Nephron (organoid): ENCODE measurements around the gene CACNB1.

Experiments
- H3K27ac Mint-ChIP-seq, 3 experiments: 2 replicates each; pipeline ENCODE4 v1.8.0; 2020; ENCODE audit warnings: mixed read lengths in 3 of 3, mild to moderate bottlenecking in 2 of 3, moderate library complexity in 1 of 3
- H3K27me3 Mint-ChIP-seq: 2 replicates; pipeline ENCODE4 v1.8.0; 2021; ENCODE audit warnings: low read depth, mild to moderate bottlenecking, moderate library complexity, mixed read lengths
- H3K36me3 Mint-ChIP-seq: 2 replicates; pipeline ENCODE4 v1.8.0; 2020; ENCODE audit warnings: low read depth, mixed read lengths
- H3K4me1 Mint-ChIP-seq: 2 replicates; pipeline ENCODE4 v1.8.0; 2020; ENCODE audit warnings: mixed read lengths
- H3K4me3 Mint-ChIP-seq, 3 experiments: 2 replicates each; pipeline ENCODE4 v1.8.0; 2020; ENCODE audit warnings: mild to moderate bottlenecking in 3 of 3, mixed read lengths in 3 of 3, moderate library complexity in 2 of 3
- H3K9me3 Mint-ChIP-seq: 2 replicates; pipeline ENCODE4 v1.8.0; 2020; ENCODE audit warnings: mixed read lengths
- TF ChIP-seq, protein P1 (sequence below), 3 experiments: fragments of 200-600 bp; sonication (generic); IDR thresholded peaks; one replicate each; pipeline ENCODE4 v1.5.0; 2021; ENCODE audit warnings: antibody characterized with exemption in 3 of 3; ENCODE audit not compliant: unreplicated experiment in 3 of 3

CACNB1 gene

DNA sequence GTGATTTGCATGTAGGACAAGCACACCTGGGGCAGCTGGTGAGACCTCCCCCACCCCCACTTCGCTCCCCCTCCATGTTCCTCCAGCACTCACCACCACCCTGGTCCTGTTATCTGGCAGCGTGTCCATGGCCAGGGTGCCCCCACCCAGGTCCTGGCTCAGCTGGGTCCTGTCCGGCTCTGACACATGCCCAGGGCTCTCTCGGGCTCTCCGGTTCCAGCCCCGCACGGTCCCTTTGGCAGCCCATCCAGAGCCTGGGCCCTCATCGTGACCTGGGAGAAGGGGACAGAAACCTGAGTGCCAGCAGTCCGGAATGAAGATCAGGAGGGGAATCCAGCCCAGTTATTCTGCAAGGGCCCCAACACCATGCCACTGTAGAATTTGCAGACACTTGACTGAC lies 57.9 kb downstream of the CACNB1 start:
- Mint-ChIP-seq H3K4me3 (no peak overlapping the region), H3K27ac (no peak overlapping the region), H3K4me1 (peaks cover 29% of the 10 kb centered on the region), H3K9me3 (no peaks in the 10 kb centered on the region), H3K36me3 (peaks cover 6% of the 10 kb centered on the region), H3K27me3 (peaks cover 20% of the 10 kb centered on the region)
- TF ChIP-seq, protein P1, sequence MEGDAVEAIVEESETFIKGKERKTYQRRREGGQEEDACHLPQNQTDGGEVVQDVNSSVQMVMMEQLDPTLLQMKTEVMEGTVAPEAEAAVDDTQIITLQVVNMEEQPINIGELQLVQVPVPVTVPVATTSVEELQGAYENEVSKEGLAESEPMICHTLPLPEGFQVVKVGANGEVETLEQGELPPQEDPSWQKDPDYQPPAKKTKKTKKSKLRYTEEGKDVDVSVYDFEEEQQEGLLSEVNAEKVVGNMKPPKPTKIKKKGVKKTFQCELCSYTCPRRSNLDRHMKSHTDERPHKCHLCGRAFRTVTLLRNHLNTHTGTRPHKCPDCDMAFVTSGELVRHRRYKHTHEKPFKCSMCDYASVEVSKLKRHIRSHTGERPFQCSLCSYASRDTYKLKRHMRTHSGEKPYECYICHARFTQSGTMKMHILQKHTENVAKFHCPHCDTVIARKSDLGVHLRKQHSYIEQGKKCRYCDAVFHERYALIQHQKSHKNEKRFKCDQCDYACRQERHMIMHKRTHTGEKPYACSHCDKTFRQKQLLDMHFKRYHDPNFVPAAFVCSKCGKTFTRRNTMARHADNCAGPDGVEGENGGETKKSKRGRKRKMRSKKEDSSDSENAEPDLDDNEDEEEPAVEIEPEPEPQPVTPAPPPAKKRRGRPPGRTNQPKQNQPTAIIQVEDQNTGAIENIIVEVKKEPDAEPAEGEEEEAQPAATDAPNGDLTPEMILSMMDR (IDR thresholded peaks at IDR 0.05; ENCODE audit: unreplicated experiment in 3 of 3), result no peak

DNA sequence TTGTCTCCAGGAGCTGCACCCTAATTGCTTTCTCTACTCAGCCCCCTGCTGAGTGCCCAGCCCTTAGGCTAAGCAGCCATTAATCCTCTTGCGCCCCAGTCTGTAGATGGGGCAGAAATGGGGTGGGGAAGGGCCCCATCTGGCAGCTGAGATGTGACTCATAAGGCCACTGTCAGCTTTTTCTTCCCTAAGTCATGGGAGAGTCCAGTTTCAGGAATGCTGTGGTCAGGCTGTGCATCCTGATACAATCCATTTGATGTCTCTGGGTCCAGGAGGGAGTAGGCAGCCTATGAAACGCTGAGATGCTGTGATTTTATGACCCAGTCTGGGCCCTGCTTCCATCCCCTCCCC lies 58.3 kb downstream of the CACNB1 start:
- Mint-ChIP-seq H3K27me3 (peaks cover 17% of the 10 kb centered on the region), H3K27ac (peak overlapping the region in 1 of 3 experiments; percentile 1), H3K36me3 (peaks cover 6% of the 10 kb centered on the region), H3K4me1 (peaks cover 25% of the 10 kb centered on the region), H3K9me3 (no peaks in the 10 kb centered on the region), H3K4me3 (no peak overlapping the region)
- TF ChIP-seq, protein P1 (IDR thresholded peaks at IDR 0.05; ENCODE audit: unreplicated experiment in 3 of 3), result no peak

DNA sequence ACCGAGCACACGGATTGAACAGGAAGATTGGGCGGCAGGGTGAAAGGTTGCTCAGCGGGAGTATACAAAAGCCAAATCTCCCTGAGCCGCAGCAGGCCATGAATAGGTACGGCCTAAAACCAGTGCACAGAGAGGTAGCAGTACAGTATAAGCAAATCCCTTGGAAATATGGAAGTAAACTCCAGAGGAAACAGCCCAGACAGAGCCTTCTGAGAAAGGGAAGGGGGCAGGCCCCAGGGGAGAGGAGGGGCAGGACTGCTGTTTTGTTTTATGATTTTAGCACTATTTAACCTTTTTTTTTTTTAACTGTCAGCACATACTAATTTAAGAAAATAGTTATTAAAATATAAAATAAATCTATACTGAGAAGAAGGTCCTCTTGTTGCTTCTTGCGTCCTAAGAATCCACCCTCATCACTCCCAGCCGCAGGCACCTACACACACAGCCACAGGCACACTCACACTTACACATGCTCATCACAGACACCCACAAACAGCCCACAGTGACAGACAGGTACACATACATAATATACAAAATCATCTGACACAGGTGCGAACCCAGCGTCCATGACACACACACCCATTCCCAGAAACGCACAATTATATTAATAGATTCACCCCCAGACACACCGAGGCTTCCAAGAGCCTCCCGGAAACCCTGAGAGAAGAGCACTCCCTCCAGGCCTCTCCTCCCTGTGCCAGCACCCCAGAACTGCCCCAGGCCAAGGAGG lies 58.9 kb downstream of the CACNB1 start:
- peaks cover 20% of the 10 kb centered on the region for H3K4me1 Mint-ChIP-seq
- H3K27me3 Mint-ChIP-seq, result peaks cover 13% of the 10 kb centered on the region
- peaks cover 6% of the 10 kb centered on the region for H3K36me3 Mint-ChIP-seq
- no peaks in the 10 kb centered on the region for H3K9me3 Mint-ChIP-seq
- H3K27ac Mint-ChIP-seq, result peak overlapping the region in 2 of 3 experiments; percentile 1 to 58
- TF ChIP-seq, protein P1 (IDR thresholded peaks at IDR 0.05; ENCODE audit: unreplicated experiment in 3 of 3), result no peak
- peak overlapping the region in 1 of 3 experiments; percentile 13 for H3K4me3 Mint-ChIP-seq

DNA sequence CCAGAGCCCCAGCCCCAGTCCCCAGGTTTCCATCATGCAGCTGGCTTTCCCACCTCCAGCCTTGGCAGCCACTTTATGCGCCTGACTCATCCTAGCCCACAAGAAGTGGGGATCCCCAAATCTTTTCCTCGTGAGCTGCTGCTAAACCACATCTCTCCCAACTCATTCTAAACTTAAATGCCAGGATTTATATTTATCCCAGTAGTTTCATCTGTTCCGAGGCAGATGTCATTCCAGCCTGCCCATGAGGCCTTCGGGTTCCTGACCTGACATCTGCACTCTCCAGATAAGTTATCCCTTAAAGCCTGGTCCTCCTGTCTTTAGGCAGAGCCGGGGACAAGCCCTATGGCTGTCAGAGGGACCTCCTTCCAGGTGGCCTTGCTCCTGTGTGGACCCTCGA lies 62.6 kb downstream of the CACNB1 start:
- H3K27me3 Mint-ChIP-seq, result peaks cover 18% of the 10 kb centered on the region
- no peaks in the 10 kb centered on the region for H3K9me3 Mint-ChIP-seq
- peak overlapping the region in 2 of 3 experiments; percentile 44 to 56 for H3K27ac Mint-ChIP-seq
- peaks cover 30% of the 10 kb centered on the region for H3K4me1 Mint-ChIP-seq
- TF ChIP-seq, protein P1 (IDR thresholded peaks at IDR 0.05; ENCODE audit: unreplicated experiment in 3 of 3), result no peak
- peaks cover 6% of the 10 kb centered on the region for H3K36me3 Mint-ChIP-seq
- no peak overlapping the region for H3K4me3 Mint-ChIP-seq

DNA sequence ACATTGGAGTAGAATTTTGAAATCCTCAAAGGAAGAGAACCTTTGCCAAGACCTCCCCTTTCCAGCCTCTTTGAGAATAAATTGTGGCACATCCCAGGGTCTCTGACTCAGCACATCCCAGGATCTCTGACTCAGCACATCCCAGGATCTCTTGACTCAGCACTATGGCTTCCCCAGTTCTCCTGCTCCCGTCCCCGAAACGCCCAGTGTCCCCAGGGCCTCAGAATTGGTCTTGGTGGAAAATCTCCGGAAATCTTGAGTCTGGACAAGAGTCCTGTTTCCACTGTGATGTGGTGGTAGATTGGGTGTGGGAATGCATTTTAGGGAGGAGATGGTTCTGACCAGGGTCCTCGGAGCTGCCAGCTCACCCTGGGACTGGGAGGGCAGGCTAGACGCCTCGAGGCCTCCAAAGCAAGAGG lies 65.3 kb downstream of the CACNB1 start:
- Mint-ChIP-seq H3K27me3 (peaks cover 15% of the 10 kb centered on the region), H3K4me1 (peaks cover 25% of the 10 kb centered on the region), H3K9me3 (no peaks in the 10 kb centered on the region), H3K4me3 (no peak overlapping the region), H3K36me3 (peaks cover 6% of the 10 kb centered on the region), H3K27ac (peak overlapping the region; percentile 41 to 89 (median 46))
- TF ChIP-seq, protein P1 (IDR thresholded peaks at IDR 0.05; ENCODE audit: unreplicated experiment in 3 of 3), result no peak

DNA sequence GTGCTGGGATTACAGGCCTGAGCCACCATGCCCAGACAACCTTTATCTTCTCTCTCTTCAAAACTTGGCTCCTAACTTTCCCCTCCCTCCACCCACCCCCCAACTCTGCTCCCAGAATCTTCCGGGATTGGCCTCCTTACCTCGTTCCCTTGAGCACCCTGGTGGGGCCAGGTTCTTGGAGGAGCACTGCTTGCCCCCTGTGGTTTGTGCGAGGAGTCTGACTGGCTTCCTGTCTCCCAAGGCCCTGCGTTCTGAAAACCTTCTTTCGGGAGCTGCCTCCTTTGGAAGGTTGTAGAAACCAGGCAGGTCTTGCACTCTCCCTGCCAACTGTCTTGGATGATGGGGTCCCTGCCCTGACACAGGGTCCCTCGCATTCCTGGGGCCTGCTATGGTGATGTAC lies 65.9 kb downstream of the CACNB1 start:
- Mint-ChIP-seq H3K27me3 (peaks cover 15% of the 10 kb centered on the region), H3K36me3 (peaks cover 2% of the 10 kb centered on the region), H3K27ac (peak overlapping the region; percentile 41 to 89 (median 46)), H3K4me3 (no peak overlapping the region), H3K4me1 (peaks cover 25% of the 10 kb centered on the region), H3K9me3 (no peaks in the 10 kb centered on the region)
- TF ChIP-seq, protein P1 (IDR thresholded peaks at IDR 0.05; ENCODE audit: unreplicated experiment in 3 of 3), result no peak
